Measurements from ENCODE around the gene CSF1.
"Not testable (repeated sequence)": the region's sequence is repeated elsewhere in the genome, so short reads cannot be mapped to it uniquely, and the experiment has no call there.

The CSF1 gene

DNA sequence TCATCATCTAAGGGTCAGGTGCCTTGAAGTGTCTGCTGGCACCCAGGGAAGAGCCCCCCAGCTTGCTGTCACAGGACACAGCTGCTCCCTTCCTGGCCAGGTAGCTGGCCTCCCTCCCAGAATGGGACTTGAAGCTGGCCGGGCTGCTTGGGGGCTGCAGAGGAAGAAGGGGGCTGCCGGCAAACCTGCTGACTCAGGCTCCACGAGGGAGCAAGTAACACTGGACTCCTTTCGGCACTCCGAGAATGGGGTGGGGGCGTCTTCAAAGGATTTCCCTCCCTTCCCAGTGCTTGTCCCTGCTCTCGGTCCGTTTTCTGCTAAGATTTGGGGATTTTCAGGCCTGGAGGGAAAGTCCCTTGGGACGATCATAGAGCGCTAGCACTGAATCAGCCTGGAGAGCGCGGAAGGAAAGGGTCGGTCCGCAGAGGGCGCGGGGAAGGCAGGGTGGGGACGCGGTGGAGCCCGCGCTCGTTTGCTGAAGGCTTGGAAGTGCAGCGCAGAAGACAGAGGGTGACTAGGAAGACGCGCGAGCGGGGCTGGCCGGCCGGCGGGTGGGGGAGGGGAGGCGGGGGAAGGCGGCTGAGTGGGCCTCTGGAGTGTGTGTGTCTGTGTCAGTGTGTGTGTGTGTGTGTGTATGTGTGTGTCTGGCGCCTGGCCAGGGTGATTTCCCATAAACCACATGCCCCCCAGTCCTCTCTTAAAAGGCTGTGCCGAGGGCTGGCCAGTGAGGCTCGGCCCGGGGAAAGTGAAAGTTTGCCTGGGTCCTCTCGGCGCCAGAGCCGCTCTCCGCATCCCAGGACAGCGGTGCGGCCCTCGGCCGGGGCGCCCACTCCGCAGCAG is at the start of gene CSF1:
Gene CSF1 (plus strand): TSS at position 727 of the 840 bp plus-strand sequence. CDS start 175 bp downstream, outside the sequence.
- peak; percentile 54 for DNase-seq

GRCh38 chr1:109861616-109862015 is 49.0 kb upstream of the CSF1 start:
- not testable (repeated sequence) for DNase-seq

DNA sequence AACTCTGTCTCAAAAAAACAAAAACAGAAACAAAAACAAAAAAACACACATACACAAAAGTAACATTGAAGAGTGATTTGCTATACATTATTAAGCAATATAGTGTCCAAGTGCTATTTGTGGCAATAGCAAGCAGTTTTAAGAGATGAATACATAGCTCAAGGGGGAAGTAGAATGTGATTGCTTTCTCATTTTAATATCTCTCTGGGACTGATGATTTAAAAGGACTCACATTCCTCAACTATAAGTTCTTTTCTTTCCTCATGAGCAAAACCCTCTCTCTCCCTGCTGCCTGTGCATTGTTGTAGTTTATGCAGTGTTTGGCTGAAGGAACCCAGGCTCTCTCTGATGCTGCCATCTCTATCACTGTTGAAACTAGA is 47.0 kb upstream of the CSF1 start:
- DNase-seq, result no peak

GRCh38 chr1:109864047-109864822 is 46.4 kb upstream of the CSF1 start:
- no peak for DNase-seq

- DNase-seq, result no peak
Observed at GRCh38 chr1:109864930-109865612, 45.6 kb upstream of the CSF1 start.

DNA sequence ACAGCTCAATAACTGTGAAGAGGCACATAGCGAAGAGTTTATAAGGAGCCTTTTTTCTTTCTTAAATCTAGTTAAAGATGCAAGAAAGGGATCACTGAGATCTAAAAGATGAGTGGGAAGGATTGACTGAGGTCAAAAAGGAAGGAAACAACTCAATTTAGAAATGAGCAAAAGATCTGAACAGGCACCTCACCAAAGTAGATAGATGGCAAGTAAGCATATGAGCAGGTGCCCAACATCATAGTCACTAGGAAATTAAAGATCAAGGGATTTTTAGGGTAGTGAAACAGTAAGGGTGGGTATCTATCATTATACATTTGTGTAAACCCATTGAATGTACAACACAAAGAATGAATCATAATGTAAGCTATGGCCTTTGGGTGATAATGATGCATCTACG is 44.6 kb upstream of the CSF1 start:
- no peak for DNase-seq

- DNase-seq, result no peak
Observed at GRCh38 chr1:109873278-109874175, 37.1 kb upstream of the CSF1 start.

DNA sequence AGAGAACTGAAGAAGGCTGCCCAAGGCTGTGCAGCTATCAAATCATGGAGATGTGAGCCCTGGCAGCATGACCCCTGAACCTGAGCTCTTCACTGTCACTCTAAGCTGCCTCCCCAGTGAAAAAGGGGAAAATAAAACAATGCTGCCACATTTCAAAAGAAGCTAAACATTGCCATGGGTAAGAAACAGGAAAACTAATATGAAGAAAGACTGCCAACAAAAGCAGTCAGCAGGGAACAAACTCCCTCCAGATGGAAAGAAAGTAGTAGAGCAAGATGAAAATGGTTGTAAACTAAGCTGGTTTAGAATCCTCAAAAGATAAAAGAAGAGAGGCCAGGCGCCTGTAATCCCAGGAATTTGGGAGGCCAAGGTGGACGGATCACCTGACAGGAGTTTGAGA is 36.2 kb upstream of the CSF1 start:
- DNase-seq, result no peak

DNA sequence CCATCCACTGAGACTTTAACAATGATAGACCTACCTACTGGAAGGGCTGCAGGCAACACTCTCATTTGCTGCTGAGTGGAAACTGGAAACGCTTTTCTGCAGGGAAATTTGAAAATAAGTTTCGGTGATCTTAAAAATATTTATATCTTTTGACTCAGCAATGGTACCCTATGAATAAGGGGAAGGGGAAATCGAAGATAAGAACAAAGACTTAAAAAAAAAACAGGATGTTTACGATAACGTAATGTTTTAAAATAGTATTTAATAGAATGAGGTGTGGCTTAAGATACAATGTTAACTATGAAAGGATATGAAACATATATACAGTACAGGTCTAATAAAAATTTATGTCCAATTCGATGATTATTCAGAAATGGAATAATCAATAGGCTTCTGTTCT is 34.8 kb upstream of the CSF1 start:
- DNase-seq, result no peak

DNA sequence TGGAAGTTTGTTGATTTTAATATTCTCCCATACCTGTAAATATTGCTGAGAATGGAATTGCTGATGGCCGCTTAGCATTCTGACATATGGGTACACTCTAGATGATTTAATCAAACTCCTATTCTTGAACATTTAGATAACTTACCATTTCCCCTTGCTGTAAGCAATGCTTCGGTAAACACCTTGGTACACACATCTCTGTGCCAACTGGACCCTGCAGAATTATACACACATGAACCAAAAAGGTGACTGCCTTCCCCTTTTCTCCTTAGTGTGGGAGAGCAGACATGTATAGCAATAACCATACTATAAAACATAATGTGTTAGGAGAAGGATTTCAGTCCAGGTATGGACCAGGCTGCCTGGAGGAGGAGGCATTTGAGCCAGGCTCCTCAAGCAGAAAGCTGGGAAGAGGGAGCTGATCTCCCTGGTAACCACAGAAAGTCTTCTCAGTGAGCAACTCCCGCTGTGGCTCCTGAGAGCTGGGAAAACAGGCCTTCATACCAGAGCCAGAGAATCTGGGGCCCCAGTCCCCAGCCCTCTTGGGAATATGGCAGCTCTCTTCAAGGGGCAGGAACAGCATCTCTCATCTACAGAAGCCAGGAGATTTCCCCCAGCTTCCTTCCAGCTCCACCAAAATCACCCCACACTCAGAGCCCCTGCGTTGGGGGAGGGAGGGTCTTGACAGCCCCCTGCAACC is 33.9 kb upstream of the CSF1 start:
- no peak for DNase-seq

- DNase-seq, result no peak
Observed at GRCh38 chr1:109877317-109877771, 33.3 kb upstream of the CSF1 start.

GRCh38 chr1:109877776-109878175 is 32.9 kb upstream of the CSF1 start:
- no peak for DNase-seq

DNA sequence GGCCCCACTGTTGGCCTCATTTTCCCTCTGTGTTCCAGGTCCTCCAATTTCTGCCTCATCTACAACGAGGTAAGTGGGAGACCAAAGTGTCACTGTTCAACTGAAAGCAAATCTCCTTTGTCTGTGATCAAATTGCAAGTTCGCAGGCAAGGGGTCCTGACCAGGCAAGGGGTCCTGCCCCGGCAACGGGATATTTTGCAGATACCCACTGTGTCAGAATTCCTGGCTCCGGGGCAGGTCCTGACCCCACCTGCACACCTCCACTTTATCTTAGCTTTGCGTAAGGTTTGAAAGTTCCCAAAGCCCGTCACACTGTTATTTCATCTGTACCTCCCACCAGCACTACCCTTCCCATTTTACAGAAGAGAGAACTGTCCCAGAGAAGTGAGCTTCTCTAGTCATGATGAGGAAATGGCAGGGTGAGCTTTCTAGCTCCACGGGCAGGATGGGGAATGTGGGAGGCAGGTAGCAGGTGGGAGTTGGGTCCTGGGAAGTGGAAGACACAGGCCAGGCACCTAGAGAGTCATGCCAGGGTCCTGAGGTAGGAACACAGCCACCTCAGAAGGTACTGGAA is 32.0 kb upstream of the CSF1 start:
- no peak for DNase-seq

DNA sequence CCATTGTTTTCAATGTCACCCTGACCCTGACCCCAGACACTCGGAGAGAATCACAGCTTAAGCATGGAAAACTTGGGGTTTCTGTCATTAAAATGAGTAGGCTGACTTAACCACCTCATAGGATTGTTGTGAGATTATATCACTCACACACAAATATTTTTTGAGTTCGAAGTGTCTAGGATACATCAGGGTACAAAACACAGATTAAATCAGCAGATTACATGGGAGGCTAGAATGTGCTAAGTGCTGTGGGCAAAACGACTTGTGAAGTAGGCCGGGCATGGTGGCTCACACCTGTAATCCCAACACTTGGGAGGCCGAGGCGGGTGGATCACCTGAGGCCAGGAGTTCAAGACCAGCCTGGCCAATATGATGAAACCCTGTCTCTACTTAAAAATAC is 31.3 kb upstream of the CSF1 start:
- not testable (repeated sequence) for DNase-seq

GRCh38 chr1:109879881-109880525 is 30.6 kb upstream of the CSF1 start:
- no peak for DNase-seq

GRCh38 chr1:109880971-109881894 is 29.4 kb upstream of the CSF1 start:
- DNase-seq, result no peak

- DNase-seq, result no peak
Observed at GRCh38 chr1:109881906-109882287, 28.8 kb upstream of the CSF1 start.

GRCh38 chr1:109882288-109883245 is 28.1 kb upstream of the CSF1 start:
- DNase-seq, result no peak

Measured in NCI-H748 treated with DMSO at 0.1 percent for 48 hours (cell line).